ENCODE measurements around the gene CSRP1. TPM values are rescaled to one million over a fixed set of nuclear protein-coding genes. Genes with fewer than 3 reads are reported as not detected.

The CSRP1 gene
- total RNA-seq, 3 donors from 2014 or later = 186 to 1,491 (median 767) TPM

GRCh38 chr1:201443747-201444146 is 63.2 kb downstream of the CSRP1 start:
- intact Hi-C loops (cut with DNase I; ENCODE audit: low total_unique reads) = no loop called here
- no peaks in the 10 kb centered on the region for H3K36me3 ChIP-seq
- H3K4me3 ChIP-seq = no peak overlapping the region
- peaks cover 4 to 12% of the 10 kb centered on the region in 2 donors for H3K4me1 ChIP-seq
- no peak overlapping the region for H3K27ac ChIP-seq
- H3K9me3 ChIP-seq = no peaks in the 10 kb centered on the region
- TF ChIP-seq, protein P1, sequence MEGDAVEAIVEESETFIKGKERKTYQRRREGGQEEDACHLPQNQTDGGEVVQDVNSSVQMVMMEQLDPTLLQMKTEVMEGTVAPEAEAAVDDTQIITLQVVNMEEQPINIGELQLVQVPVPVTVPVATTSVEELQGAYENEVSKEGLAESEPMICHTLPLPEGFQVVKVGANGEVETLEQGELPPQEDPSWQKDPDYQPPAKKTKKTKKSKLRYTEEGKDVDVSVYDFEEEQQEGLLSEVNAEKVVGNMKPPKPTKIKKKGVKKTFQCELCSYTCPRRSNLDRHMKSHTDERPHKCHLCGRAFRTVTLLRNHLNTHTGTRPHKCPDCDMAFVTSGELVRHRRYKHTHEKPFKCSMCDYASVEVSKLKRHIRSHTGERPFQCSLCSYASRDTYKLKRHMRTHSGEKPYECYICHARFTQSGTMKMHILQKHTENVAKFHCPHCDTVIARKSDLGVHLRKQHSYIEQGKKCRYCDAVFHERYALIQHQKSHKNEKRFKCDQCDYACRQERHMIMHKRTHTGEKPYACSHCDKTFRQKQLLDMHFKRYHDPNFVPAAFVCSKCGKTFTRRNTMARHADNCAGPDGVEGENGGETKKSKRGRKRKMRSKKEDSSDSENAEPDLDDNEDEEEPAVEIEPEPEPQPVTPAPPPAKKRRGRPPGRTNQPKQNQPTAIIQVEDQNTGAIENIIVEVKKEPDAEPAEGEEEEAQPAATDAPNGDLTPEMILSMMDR (IDR thresholded peaks at IDR 0.05) = no peak
- no peak for TF ChIP-seq POLR2A (IDR thresholded peaks at IDR 0.05)
- TF ChIP-seq POLR2AphosphoS5 (IDR thresholded peaks at IDR 0.05) = no peak
- no peak for DNase-seq (ENCODE audit: low spot score in 2 of 2)
- H3K27me3 ChIP-seq = no peaks in the 10 kb centered on the region

GRCh38 chr1:201436969-201437368 is 70.0 kb downstream of the CSRP1 start:
- Histone ChIP-seq H3K36me3 (no peaks in the 10 kb centered on the region), H3K9me3 (no peaks in the 10 kb centered on the region), H3K27ac (no peak overlapping the region), H3K4me3 (no peak overlapping the region), H3K27me3 (no peaks in the 10 kb centered on the region), H3K4me1 (no peaks in the 10 kb centered on the region)
- TF ChIP-seq, protein P1 (IDR thresholded peaks at IDR 0.05) = no peak
- TF ChIP-seq POLR2AphosphoS5 (IDR thresholded peaks at IDR 0.05) (no peak), POLR2A (IDR thresholded peaks at IDR 0.05) (no peak)
- DNase-seq (ENCODE audit: low spot score in 2 of 2) = no peak
- intact Hi-C loops (cut with DNase I; ENCODE audit: low total_unique reads) = no loop called here

DNA sequence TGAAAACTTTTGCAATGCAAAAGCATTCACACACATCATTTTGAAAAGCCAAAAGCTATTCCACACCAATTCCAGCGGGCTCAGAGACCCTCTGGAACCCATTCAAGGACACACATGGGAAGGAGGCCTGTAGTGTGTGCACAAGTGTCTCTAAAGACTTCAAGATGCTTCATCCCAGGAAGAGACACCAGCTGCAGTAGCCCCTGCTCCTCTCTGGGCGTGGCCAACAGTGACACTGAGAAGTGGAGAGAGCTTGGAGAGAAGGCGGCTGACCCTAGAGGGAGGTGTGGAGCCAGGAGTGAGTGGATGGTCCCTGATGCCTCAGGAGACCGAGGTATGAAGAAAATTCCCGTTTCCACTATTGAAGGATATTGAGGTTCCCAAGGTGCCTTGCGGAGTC is 70.5 kb downstream of the CSRP1 start:
- Histone ChIP-seq H3K27me3 (no peaks in the 10 kb centered on the region), H3K36me3 (no peaks in the 10 kb centered on the region), H3K27ac (no peak overlapping the region), H3K4me3 (no peak overlapping the region), H3K9me3 (no peaks in the 10 kb centered on the region), H3K4me1 (no peaks in the 10 kb centered on the region)
- intact Hi-C loops (cut with DNase I; ENCODE audit: low total_unique reads) = no loop called here
- DNase-seq (ENCODE audit: low spot score in 2 of 2) = no peak
- TF ChIP-seq POLR2A (IDR thresholded peaks at IDR 0.05) = no peak
- TF ChIP-seq, protein P1 (IDR thresholded peaks at IDR 0.05) = no peak
- no peak for TF ChIP-seq POLR2AphosphoS5 (IDR thresholded peaks at IDR 0.05)

GRCh38 chr1:201434266-201434665 is 72.7 kb downstream of the CSRP1 start:
- Histone ChIP-seq H3K27me3 (no peaks in the 10 kb centered on the region), H3K4me1 (no peaks in the 10 kb centered on the region), H3K9me3 (no peaks in the 10 kb centered on the region), H3K4me3 (no peak overlapping the region), H3K36me3 (no peaks in the 10 kb centered on the region), H3K27ac (no peak overlapping the region)
- TF ChIP-seq POLR2A (IDR thresholded peaks at IDR 0.05) (no peak), POLR2AphosphoS5 (IDR thresholded peaks at IDR 0.05) (no peak)
- TF ChIP-seq, protein P1 (IDR thresholded peaks at IDR 0.05) = no peak
- intact Hi-C loops (cut with DNase I; ENCODE audit: low total_unique reads) = loop anchor here (5.0 kb wide), 1 partner anchor 78 kb away; no protein-coding TSS in a partner anchor
- no peak for DNase-seq (ENCODE audit: low spot score in 2 of 2)

DNA sequence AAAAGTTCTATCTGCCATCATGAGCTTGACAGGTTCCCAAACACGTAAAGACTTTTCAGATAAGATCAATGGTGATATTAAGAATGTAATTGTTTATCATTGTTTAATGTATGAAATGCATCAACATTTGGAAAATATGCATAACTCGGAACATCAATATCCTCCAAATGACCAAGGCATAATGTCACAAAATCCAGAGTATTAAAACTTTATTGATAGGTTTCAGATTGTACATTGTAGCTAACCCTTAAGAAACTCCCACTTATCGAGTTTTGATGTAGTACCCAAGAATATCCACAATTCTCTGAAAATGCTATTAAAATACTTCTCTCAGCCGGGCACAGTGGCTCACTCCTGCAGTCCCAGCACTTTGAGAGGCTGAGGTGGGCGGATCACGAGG is 73.3 kb downstream of the CSRP1 start:
- Histone ChIP-seq H3K27me3 (no peaks in the 10 kb centered on the region), H3K9me3 (no peaks in the 10 kb centered on the region), H3K4me3 (no peak overlapping the region), H3K4me1 (no peaks in the 10 kb centered on the region), H3K27ac (no peak overlapping the region), H3K36me3 (no peaks in the 10 kb centered on the region)
- TF ChIP-seq POLR2AphosphoS5 (IDR thresholded peaks at IDR 0.05) = no peak
- TF ChIP-seq POLR2A (IDR thresholded peaks at IDR 0.05) = no peak
- TF ChIP-seq, protein P1 (IDR thresholded peaks at IDR 0.05) = no peak
- no peak for DNase-seq (ENCODE audit: low spot score in 2 of 2)
- intact Hi-C loops (cut with DNase I; ENCODE audit: low total_unique reads) = loop anchor here (5.0 kb wide), 1 partner anchor 79 kb away; no protein-coding TSS in a partner anchor

Other genes with a start within 250 kb of the CSRP1 start
- 10 to 100 TPM in 2 of 3 donors, under 1 TPM in 1; 0.96 to 22.5 (median 12.1) TPM for gene PKP1, start 223.6 kb downstream of the CSRP1 start, total RNA-seq
- 1 to 10 TPM in 2 of 3 donors, not detected in 1; 1.3 to 2.6 TPM for gene TNNT2, start 129.4 kb downstream of the CSRP1 start, total RNA-seq
- 10 to 100 TPM in 2 of 3 donors, not detected in 1; 13.1 to 18.0 TPM for gene LAD1, start 107.8 kb downstream of the CSRP1 start, total RNA-seq
- gene TNNI1, start 85.4 kb downstream of the CSRP1 start, total RNA-seq = under 1 TPM in 2 of 3 donors, not detected in 1; 0.15 to 0.66 TPM
- 100 to 1,000 TPM in 1 of 3 donors, 10 to 100 TPM in 2; 65.7 to 116 (median 92.7) TPM for gene PHLDA3, start 37.9 kb downstream of the CSRP1 start, total RNA-seq
- gene NAV1, start 32.0 kb upstream of the CSRP1 start, total RNA-seq = 10 to 100 TPM; 11.3 to 31.5 (median 22.7) TPM